ENCODE results near the gene MYO7B. TPM values are rescaled to one million over a fixed set of nuclear protein-coding genes. Genes with fewer than 3 reads are reported as not detected.
A peak's percentile ranks its signal among the peaks of the same experiment; 100 is the strongest.

The MYO7B gene
- total and polyA plus RNA-seq, 7 experiments from 2014 or later, result 0.29 to 5.9 (median 1.3) TPM; not detected in 4

DNA sequence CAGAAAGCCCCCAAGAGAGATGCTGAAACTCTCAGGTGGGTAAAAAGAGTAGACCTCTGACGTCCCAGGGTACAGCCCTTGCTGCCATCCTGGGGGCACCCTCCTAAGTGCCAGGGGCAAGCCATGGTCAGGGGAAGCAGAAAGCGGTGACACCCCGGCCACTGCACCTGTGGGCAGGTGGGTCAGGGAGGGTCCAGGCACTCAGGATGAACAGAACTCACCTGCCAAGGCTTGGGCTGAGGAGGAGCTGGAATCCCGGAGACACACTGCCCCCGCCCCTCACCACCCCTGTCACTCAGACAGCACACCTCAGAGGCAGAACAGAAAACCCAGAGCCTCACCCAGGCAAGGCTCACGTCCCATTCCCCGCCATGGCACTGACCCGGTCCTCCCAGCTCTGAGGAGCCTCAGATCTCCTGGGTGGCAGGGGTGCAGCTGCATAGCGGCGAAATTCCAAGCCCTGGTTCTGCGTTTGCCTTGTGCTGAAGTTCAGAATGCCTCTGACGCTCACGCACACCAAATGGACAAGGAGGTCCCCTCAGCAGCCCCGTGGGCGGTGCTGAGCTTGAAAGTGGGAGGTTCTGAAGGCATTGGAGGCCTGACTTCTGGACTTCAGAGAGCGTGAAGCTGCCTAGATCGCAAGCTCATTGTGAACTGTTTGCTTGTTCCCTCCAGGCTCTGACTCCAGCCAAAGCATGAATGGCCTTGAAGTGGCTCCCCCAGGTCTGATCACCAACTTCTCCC, 114.7 kb downstream of the MYO7B start:
- Mint-ChIP-seq H3K36me3 (no peaks in the 10 kb centered on the region), H3K4me1 (peaks cover 10 to 33% (median 24%) of the 10 kb centered on the region in 7 donors), H3K9me3 (no peaks in the 10 kb centered on the region), H3K27me3 (no peaks in the 10 kb centered on the region), H3K27ac (peak overlapping the region in 2 of 9 donors; percentile 82 to 88), H3K4me3 (peak overlapping the region in 3 of 10 donors; percentile 67 to 76 (median 71))
- Histone ChIP-seq H3K27ac (ENCODE audit: low read depth, low read length) (no peak overlapping the region), H3K27me3 (ENCODE audit: control insufficient read depth in 2 of 2, insufficient read depth in 2 of 2, low read length in 2 of 2) (no peaks in the 10 kb centered on the region), H3K9me3 (ENCODE audit: control insufficient read depth in 2 of 3, low read length in 3 of 3) (no peaks in the 10 kb centered on the region), H3K36me3 (ENCODE audit: control insufficient read depth in 2 of 3, insufficient read depth in 3 of 3, low read length in 3 of 3) (no peaks in the 10 kb centered on the region), H3K4me1 (ENCODE audit: control insufficient read depth in 2 of 2, insufficient read depth in 2 of 2, low read length in 2 of 2) (peaks cover 0 to 9% of the 10 kb centered on the region in 2 donors), H3K4me3 (ENCODE audit: low read length) (no peak overlapping the region)
- intact Hi-C loops (cut with micrococcal nuclease), result no loop called here
- DNase-seq (no peak), ATAC-seq (peak; percentile 3)
- POLR2A ChIA-PET, result interaction anchor here (1.3 kb wide), 3 partner anchors 10 to 59 kb away, joined by 3 to 5 read pairs (median 4); partner anchors contain the start of gene SFT2D3
- CTCF ChIA-PET, result interaction anchor here (0.6 to 10.3 kb wide), 9 partner anchors 11 to 563 kb away, joined by 3 to 141 read pairs (median 3); no protein-coding TSS in a partner anchor

DNA sequence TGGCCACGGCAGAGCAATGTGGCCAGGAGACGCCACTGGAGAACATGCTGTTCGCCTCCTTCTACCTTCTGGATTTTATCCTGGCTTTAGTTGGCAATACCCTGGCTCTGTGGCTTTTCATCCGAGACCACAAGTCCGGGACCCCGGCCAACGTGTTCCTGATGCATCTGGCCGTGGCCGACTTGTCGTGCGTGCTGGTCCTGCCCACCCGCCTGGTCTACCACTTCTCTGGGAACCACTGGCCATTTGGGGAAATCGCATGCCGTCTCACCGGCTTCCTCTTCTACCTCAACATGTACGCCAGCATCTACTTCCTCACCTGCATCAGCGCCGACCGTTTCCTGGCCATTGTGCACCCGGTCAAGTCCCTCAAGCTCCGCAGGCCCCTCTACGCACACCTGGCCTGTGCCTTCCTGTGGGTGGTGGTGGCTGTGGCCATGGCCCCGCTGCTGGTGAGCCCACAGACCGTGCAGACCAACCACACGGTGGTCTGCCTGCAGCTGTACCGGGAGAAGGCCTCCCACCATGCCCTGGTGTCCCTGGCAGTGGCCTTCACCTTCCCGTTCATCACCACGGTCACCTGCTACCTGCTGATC, 115.4 kb downstream of the MYO7B start:
- H3K36me3 Mint-ChIP-seq, result no peaks in the 10 kb centered on the region
- DNase-seq (no peak), ATAC-seq (no peak)
- H3K4me1 Mint-ChIP-seq, result peaks cover 10 to 31% (median 23%) of the 10 kb centered on the region in 7 donors
- H3K27me3 Mint-ChIP-seq, result no peaks in the 10 kb centered on the region
- H3K9me3 ChIP-seq (ENCODE audit: control insufficient read depth in 2 of 3, low read length in 3 of 3), result no peaks in the 10 kb centered on the region
- ChIA-PET POLR2A (interaction anchor here (1.3 kb wide), 2 partner anchors 10 to 60 kb away, joined by 4 to 5 read pairs; no protein-coding TSS in a partner anchor), CTCF (interaction anchor here (0.9 to 10.3 kb wide), 4 partner anchors 11 to 68 kb away, joined by 3 to 141 read pairs (median 9); no protein-coding TSS in a partner anchor)
- H3K27ac ChIP-seq (ENCODE audit: low read depth, low read length), result no peak overlapping the region
- intact Hi-C loops (cut with micrococcal nuclease), result no loop called here
- H3K27me3 ChIP-seq (ENCODE audit: control insufficient read depth in 2 of 2, insufficient read depth in 2 of 2, low read length in 2 of 2), result no peaks in the 10 kb centered on the region
- H3K4me3 ChIP-seq (ENCODE audit: low read length), result no peak overlapping the region
- H3K9me3 Mint-ChIP-seq, result no peaks in the 10 kb centered on the region
- no peak overlapping the region for H3K27ac Mint-ChIP-seq
- peaks cover 0 to 9% of the 10 kb centered on the region in 2 donors for H3K4me1 ChIP-seq (ENCODE audit: control insufficient read depth in 2 of 2, insufficient read depth in 2 of 2, low read length in 2 of 2)
- H3K36me3 ChIP-seq (ENCODE audit: control insufficient read depth in 2 of 3, insufficient read depth in 3 of 3, low read length in 3 of 3), result no peaks in the 10 kb centered on the region
- no peak overlapping the region for H3K4me3 Mint-ChIP-seq

DNA sequence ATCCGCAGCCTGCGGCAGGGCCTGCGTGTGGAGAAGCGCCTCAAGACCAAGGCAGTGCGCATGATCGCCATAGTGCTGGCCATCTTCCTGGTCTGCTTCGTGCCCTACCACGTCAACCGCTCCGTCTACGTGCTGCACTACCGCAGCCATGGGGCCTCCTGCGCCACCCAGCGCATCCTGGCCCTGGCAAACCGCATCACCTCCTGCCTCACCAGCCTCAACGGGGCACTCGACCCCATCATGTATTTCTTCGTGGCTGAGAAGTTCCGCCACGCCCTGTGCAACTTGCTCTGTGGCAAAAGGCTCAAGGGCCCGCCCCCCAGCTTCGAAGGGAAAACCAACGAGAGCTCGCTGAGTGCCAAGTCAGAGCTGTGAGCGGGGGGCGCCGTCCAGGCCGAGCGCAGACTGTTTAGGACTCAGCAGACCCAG, 115.9 kb downstream of the MYO7B start:
- Mint-ChIP-seq H3K4me1 (peaks cover 10 to 31% (median 23%) of the 10 kb centered on the region in 7 donors), H3K27ac (no peak overlapping the region), H3K4me3 (no peak overlapping the region), H3K27me3 (no peaks in the 10 kb centered on the region), H3K9me3 (no peaks in the 10 kb centered on the region), H3K36me3 (no peaks in the 10 kb centered on the region)
- H3K36me3 ChIP-seq (ENCODE audit: control insufficient read depth in 2 of 3, insufficient read depth in 3 of 3, low read length in 3 of 3), result no peaks in the 10 kb centered on the region
- ATAC-seq (no peak), DNase-seq (no peak)
- CTCF ChIA-PET, result interaction anchor here (3.3 to 10.3 kb wide), 2 partner anchors 12 to 60 kb away, joined by 14 to 141 read pairs; no protein-coding TSS in a partner anchor
- no peaks in the 10 kb centered on the region for H3K9me3 ChIP-seq (ENCODE audit: control insufficient read depth in 2 of 3, low read length in 3 of 3)
- no peak overlapping the region for H3K27ac ChIP-seq (ENCODE audit: low read depth, low read length)
- intact Hi-C loops (cut with micrococcal nuclease), result no loop called here
- H3K4me1 ChIP-seq (ENCODE audit: control insufficient read depth in 2 of 2, insufficient read depth in 2 of 2, low read length in 2 of 2), result peaks cover 0 to 9% of the 10 kb centered on the region in 2 donors
- no peak overlapping the region for H3K4me3 ChIP-seq (ENCODE audit: low read length)
- POLR2A ChIA-PET, result no interaction called here
- H3K27me3 ChIP-seq (ENCODE audit: control insufficient read depth in 2 of 2, insufficient read depth in 2 of 2, low read length in 2 of 2), result no peaks in the 10 kb centered on the region

DNA sequence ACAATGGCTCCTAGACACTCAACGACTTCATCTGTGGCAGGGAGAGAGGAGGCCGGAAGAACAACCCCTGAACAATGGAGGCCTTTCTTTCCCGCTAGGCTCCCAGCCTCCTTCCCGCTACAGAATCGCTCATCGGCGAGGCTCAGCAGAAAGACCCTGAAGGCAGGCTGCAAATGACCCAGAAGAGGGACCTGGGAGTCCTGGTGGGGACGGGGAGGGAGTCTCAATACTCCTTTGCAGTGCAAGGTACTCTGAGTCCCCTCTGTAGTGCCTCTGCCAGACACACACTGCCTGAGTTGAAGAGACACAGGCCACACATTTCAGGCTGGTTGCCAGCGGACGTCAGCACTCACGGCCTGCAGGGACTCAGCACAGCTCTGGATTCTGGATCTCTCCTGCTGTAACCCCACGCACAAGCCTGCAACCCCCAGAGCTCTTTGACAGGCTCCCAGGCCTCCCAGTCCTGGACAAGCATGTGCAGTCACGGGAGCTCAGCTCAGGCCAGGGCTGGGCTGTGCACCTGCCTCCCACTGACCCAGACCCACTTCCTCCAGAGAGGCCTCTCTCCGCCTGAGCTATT, 116.6 kb downstream of the MYO7B start:
- POLR2A ChIA-PET, result no interaction called here
- no peak for ATAC-seq
- Mint-ChIP-seq H3K4me1 (peaks cover 10 to 25% (median 21%) of the 10 kb centered on the region in 7 donors), H3K27ac (peak overlapping the region in 1 of 9 donors; percentile 51), H3K9me3 (no peaks in the 10 kb centered on the region), H3K27me3 (no peaks in the 10 kb centered on the region), H3K4me3 (no peak overlapping the region), H3K36me3 (no peaks in the 10 kb centered on the region)
- intact Hi-C loops (cut with micrococcal nuclease), result no loop called here
- H3K9me3 ChIP-seq (ENCODE audit: control insufficient read depth in 2 of 3, low read length in 3 of 3), result no peaks in the 10 kb centered on the region
- CTCF ChIA-PET, result interaction anchor here (0.6 to 10.3 kb wide), 4 partner anchors 13 to 76 kb away, joined by 3 to 141 read pairs (median 9); no protein-coding TSS in a partner anchor
- no peak overlapping the region for H3K4me3 ChIP-seq (ENCODE audit: low read length)
- no peaks in the 10 kb centered on the region for H3K27me3 ChIP-seq (ENCODE audit: control insufficient read depth in 2 of 2, insufficient read depth in 2 of 2, low read length in 2 of 2)
- H3K27ac ChIP-seq (ENCODE audit: low read depth, low read length), result no peak overlapping the region
- H3K4me1 ChIP-seq (ENCODE audit: control insufficient read depth in 2 of 2, insufficient read depth in 2 of 2, low read length in 2 of 2), result peaks cover 0 to 9% of the 10 kb centered on the region in 2 donors
- no peak for DNase-seq
- no peaks in the 10 kb centered on the region for H3K36me3 ChIP-seq (ENCODE audit: control insufficient read depth in 2 of 3, insufficient read depth in 3 of 3, low read length in 3 of 3)

DNA sequence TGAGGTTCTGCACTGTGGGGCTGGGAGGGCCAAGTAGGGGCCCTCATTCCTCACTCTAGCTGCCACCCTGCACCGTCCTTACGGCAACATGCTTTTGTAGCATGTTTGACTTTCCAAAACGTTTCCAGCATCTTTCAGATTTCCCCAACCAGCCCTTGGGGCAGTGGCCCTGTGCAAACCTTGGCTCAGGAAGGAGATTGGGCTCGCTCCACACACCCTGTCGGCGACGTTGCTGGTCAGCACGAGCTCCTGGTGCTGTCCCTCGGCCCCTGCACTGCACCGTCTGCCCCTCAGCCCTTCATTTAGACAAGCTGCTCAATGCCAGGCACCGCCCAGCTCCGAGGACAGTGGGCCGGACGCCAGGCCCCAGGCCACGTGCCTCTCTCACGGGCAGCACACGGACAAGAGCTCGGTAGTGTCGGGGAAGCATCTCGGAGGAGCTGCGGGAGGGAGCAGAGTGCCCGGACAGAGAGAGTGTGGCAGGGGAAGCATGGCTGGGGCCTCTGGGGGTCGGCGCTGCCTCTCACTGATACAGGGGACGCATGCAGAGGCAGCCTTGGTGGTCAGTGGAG, 117.4 kb downstream of the MYO7B start:
- no peak for ATAC-seq
- H3K36me3 Mint-ChIP-seq, result no peaks in the 10 kb centered on the region
- H3K27ac ChIP-seq (ENCODE audit: low read depth, low read length), result no peak overlapping the region
- peaks cover 0 to 9% of the 10 kb centered on the region in 2 donors for H3K4me1 ChIP-seq (ENCODE audit: control insufficient read depth in 2 of 2, insufficient read depth in 2 of 2, low read length in 2 of 2)
- intact Hi-C loops (cut with micrococcal nuclease), result no loop called here
- DNase-seq, result no peak
- no peaks in the 10 kb centered on the region for H3K36me3 ChIP-seq (ENCODE audit: control insufficient read depth in 2 of 3, insufficient read depth in 3 of 3, low read length in 3 of 3)
- no peaks in the 10 kb centered on the region for H3K9me3 ChIP-seq (ENCODE audit: control insufficient read depth in 2 of 3, low read length in 3 of 3)
- no peaks in the 10 kb centered on the region for H3K9me3 Mint-ChIP-seq
- H3K4me1 Mint-ChIP-seq, result peaks cover 10 to 20% (median 17%) of the 10 kb centered on the region in 7 donors
- H3K27me3 ChIP-seq (ENCODE audit: control insufficient read depth in 2 of 2, insufficient read depth in 2 of 2, low read length in 2 of 2), result no peaks in the 10 kb centered on the region
- POLR2A ChIA-PET, result interaction anchor here (0.6 kb wide), 1 partner anchor 23 kb away, joined by 3 read pairs; no protein-coding TSS in a partner anchor
- H3K27ac Mint-ChIP-seq, result peak overlapping the region in 2 of 9 donors; percentile 25 to 51
- H3K4me3 Mint-ChIP-seq, result no peak overlapping the region
- H3K27me3 Mint-ChIP-seq, result no peaks in the 10 kb centered on the region
- CTCF ChIA-PET, result interaction anchor here (0.9 to 10.3 kb wide), 2 partner anchors 58 to 61 kb away, joined by 4 to 141 read pairs; no protein-coding TSS in a partner anchor
- H3K4me3 ChIP-seq (ENCODE audit: low read length), result no peak overlapping the region

DNA sequence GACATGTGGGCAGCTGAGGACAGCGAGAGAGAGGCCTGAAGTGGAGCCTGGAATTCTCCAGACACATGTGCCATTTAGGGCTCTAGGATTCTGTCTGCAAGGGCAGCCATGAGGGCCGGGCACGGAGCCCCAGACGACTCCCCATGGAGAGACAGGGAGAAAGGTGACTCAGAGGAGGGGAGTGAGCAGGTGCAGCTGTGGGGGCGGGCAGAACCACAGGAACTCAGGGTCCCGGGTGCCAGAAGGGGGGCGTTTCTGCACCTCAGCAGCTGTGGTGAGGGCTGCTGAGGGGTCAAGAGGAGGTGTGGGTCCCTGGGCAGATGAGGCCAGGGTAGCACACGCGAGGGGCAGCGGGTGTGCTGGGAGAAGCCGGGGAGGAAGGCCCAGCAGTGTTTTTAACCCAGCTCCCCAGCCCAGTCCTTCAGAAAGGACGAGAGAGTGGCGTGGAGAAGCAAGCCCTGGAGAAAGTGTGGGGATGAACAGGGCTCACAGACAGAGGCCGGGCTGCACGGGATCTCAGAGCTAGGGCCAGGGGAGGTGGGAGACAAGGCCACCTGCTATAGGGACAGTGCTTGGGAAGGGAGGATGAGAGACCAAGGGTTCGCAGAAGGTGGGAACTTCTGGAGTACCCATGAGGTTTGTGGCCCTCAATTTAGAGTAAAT, 118.1 kb downstream of the MYO7B start:
- DNase-seq (no peak), ATAC-seq (no peak)
- no peak overlapping the region for H3K4me3 ChIP-seq (ENCODE audit: low read length)
- Mint-ChIP-seq H3K9me3 (no peaks in the 10 kb centered on the region), H3K27ac (no peak overlapping the region), H3K4me3 (no peak overlapping the region), H3K36me3 (no peaks in the 10 kb centered on the region), H3K4me1 (peaks cover 10 to 13% (median 11%) of the 10 kb centered on the region in 7 donors), H3K27me3 (peaks cover 0 to under 1% (median 0%) of the 10 kb centered on the region in 5 donors)
- intact Hi-C loops (cut with micrococcal nuclease), result no loop called here
- H3K4me1 ChIP-seq (ENCODE audit: control insufficient read depth in 2 of 2, insufficient read depth in 2 of 2, low read length in 2 of 2), result peaks cover 0 to 9% of the 10 kb centered on the region in 2 donors
- H3K9me3 ChIP-seq (ENCODE audit: control insufficient read depth in 2 of 3, low read length in 3 of 3), result no peaks in the 10 kb centered on the region
- H3K27ac ChIP-seq (ENCODE audit: low read depth, low read length), result no peak overlapping the region
- no peaks in the 10 kb centered on the region for H3K27me3 ChIP-seq (ENCODE audit: control insufficient read depth in 2 of 2, insufficient read depth in 2 of 2, low read length in 2 of 2)
- no peaks in the 10 kb centered on the region for H3K36me3 ChIP-seq (ENCODE audit: control insufficient read depth in 2 of 3, insufficient read depth in 3 of 3, low read length in 3 of 3)
- POLR2A ChIA-PET, result no interaction called here
- CTCF ChIA-PET, result interaction anchor here (0.5 to 10.3 kb wide), 2 partner anchors 62 to 64 kb away, joined by 3 to 141 read pairs; no protein-coding TSS in a partner anchor
